NCI-H226 (cell line): ENCODE data around the gene TTLL11.
"Not testable (repeated sequence)": the region's sequence is repeated elsewhere in the genome, so short reads cannot be mapped to it uniquely, and the experiment has no call there.

Experiments
- DNase-seq: peaks from one replicate; pipeline ENCODE4 v3.0.0-alpha.2; 2015

Gene TTLL11

DNA sequence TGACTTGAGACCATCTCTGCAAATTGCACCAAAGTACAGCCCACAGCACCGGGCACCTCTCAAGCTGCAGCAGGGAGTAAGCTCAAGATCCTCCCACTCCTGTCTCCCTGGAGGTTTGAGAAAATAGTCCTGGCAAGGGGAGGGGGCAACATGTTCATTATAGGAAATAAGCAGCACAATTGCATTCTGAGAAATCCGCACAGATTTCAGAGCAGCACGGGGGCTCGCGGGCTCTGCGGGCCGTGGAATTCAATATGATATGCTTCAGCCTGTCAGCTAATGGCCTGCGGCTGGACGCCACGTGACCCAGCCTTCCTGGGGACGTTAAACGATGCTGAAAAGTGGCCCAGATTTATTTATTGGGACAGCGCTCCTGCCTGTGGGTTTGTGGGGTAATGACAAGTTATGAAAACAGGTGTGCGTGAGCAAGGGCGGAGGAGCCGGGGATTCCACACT is 285.3 kb downstream of the TTLL11 start:
- no peak for DNase-seq

DNA sequence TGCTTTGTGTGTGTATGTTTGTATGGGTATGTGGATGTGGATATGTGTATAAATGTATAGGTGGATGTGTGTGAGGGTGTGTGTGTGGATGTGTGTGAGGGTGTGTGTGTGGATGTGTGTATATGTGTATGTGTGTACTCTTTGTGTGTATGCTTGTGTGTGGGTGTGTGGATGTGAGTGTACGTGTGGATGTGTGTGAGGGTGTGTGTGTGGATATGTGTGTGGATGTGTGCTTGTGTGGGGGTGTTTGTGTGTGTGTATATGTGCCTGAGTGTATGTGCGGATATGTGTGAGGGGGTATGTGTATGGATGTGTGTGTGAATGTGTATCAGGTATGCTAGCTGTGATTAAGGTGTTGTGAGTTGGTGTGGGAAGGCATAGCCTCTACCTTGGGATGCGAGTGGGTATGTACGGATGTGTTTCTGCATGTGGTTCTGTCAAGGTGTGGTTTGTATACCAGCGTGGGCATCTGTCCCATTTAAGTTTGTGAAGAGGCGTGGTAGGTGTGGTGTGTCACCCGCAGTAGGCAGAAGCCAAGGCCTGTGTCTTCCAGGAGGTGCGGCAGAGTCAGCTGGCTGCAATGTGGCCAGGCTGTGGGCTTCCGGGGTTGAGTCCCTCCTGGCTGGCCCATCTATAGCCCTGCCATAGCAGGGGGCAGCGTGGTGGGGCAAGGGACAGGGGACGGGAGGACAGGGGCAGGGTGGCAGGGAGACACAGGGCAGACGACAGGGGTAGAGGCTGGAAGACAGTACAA is 285.9 kb downstream of the TTLL11 start:
- no peak for DNase-seq

DNA sequence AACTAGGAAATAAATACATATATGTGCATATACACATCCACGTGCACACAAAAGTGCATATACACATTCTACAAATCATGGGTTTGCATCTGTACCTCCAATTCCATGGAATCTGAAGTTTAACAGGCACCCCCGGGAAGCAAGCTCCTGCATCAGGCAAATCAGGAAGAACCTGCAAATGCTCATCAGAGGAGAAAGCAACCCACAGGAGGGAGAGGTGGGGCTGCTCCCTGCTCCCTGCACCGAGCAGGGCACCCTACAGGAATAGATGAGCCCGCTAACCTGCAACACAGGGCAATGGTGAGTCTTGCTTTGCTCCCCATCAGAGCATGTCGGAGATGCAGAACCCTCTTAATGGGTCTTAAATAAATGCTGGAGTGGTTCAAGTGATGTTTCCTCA is 290.4 kb downstream of the TTLL11 start:
- DNase-seq = no peak

DNA sequence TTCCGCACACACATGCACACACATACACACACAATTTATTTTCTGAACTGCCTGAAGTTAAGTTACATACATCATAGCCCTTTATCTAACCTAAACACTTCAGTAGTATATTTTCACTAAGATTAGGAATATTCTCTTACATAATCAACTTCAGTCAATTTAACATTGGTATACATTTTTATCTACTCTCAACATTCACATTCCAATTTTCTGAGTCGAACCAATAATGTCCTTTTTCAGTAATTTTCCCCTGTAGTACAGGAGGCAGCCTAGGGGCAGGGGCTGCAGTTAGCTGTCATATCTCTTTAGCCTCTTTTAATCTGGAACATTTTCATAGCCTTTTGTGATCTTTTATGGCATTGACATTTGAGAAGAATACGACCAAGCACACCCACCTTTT is 291.5 kb downstream of the TTLL11 start:
- DNase-seq = no peak

DNA sequence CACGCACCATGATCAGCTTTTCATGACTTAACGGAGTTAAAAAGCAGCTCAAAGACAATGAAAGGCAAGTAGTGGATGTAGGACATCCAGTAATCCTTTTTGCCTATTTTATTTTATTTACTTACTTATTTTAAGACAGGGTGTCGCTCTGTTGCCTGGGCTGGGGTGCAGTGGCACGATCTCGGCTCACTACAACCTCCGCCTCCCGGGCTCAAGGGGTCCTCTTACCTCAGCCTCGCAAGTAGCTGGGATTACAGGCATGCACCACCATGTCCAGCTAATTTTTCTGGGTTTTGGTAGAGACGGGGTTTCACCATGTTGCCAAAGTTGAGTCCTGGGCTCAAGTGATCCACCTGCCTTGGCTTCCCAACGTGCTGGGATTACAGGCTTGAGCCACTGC is 292.7 kb downstream of the TTLL11 start:
- no peak for DNase-seq

DNA sequence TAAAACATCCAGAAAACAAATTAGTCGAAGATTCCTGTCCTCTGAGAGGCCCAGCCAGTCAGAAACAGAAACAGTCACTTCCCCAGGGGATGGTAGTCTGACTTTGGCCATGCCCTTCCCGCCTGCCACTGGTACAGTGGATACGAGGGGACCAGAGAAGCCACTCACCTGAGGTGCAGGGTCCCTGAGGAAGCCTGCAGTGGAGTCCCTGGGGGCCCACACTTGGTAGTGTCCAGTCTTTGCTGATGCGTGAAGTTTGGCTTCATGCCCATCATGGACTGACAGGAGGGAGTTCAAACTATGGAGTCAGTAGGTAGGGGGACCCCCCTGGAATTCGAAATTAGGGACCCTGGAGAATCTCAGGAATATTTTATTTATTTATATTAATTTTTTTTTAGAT is 294.2 kb downstream of the TTLL11 start:
- DNase-seq = no peak

- DNase-seq = no peak
Observed at GRCh38 chr9:121797081-121797480, 296.0 kb downstream of the TTLL11 start.

DNA sequence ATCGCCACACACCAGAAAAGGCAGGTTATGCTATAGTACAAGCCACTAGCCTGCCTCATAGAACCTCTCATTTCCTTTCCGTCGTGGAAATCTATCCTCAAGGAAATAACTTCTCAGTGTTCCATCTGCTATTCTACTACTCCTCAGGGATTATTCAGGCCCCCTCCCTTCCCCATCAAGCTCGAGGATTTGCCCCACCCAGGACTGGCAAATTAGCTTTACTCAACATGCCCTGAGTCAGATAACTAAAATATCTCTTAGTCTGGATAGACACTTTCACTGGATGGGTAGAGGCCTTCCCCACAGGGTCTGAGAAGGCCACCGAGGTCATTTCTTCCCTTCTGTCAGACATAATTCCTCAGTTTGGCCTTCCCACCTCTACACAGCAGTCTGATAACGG is 298.8 kb downstream of the TTLL11 start:
- not testable (repeated sequence) for DNase-seq

DNA sequence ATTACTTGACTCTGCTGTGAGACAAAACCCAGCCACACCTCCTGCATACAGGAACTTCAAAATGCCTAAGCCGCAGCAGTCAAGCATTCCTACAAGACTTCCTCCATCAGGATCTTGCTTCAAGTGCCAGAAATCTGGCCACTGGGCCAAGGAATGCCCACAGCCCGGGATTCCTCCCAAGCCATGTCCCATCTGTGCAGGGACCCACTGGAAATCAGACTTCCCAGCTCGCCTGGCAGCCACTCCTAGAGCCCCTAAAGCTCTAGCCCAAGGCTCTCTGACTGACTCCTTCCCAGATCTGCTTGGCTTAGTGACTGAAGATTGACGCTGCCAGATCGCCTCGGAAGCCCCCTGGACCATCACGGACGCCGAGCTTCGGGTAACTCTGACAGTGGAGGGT is 300.6 kb downstream of the TTLL11 start:
- DNase-seq = not testable (repeated sequence)

DNA sequence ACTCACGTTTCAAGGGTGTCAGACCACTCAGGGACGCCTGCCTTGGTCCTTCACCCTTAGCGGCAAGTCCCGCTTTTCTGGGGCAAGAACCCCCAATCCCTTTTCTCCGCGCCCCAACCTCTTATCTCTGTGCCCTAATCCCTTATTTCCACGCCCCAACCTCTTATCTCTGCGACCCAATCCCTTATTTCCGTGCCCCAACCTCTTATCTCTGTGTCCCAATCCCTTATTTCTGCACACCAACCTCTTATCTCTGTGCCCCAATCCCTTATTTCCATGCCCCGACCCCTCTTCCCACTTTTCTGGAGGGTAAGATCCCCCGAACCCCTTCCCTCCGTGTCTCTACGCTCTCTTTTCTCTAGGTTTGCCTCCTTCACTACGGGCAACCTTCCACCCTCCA is 302.3 kb downstream of the TTLL11 start:
- no peak for DNase-seq

GRCh38 chr9:121788686-121789366 is 304.3 kb downstream of the TTLL11 start:
- DNase-seq = no peak

DNA sequence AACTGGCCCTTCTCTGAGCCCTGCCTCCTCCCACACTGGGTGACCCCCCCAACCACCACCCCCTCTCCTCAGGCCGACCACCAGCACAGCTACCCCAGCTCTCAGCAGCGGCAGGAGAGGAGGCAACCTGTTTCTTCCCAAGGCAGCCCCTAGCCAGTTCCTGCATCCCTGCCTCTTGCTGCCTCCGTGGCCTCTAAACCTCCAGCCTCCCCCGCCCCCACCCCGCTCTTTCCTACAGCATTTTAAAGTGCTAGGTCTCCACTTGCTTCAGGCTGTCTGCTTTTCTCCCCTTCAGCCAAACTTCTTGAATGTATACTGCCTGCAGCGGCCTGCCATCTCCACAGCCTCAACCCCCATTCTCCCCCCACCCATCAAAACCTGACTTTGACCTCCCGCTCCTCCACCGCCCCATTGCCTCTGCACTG is 306.1 kb downstream of the TTLL11 start:
- DNase-seq = no peak

- DNase-seq = no peak
Observed at GRCh38 chr9:121786543-121786948, 306.6 kb downstream of the TTLL11 start.

DNA sequence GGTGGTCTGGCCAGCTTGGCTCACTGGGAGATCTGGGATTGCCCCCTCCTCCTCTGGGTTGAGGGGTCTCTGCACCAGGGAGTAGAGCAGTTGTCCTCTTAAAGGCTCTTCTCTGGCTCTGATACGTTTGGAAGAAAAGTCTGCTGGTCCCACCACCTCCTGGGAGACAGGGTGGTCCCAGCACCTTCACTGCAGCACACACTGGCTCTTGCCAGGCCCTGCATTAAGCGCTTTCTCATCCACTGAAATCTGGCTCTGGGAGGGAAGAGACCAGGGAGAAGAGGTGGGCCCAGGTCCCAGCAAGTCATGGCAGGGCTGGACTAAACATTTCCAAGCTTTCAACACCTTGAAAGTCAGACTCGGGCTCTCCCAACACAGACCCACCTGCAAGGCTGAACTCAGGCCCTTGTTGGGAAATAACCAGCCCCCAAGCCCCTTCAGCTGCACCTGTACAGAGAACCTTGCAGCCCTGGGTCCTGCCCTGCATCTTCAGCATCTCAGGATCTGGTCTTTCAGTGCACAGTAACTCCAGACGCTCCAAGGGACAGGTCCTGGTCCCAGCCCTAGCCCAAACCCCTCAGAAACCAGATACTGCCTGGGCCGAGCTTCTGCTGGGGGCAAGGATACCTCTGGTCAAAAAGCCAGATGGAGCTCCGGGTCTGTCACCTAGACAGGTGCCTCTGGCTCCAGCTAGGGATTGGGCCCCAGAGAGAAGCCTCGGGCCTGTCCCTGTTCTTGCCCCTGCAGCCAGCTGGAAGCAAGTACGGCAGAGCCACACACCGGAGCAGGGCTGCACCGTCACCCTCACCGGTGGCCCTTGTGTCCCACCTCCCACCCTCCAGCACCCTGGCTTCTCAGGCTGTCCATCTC is 307.2 kb downstream of the TTLL11 start:
- no peak for DNase-seq

DNA sequence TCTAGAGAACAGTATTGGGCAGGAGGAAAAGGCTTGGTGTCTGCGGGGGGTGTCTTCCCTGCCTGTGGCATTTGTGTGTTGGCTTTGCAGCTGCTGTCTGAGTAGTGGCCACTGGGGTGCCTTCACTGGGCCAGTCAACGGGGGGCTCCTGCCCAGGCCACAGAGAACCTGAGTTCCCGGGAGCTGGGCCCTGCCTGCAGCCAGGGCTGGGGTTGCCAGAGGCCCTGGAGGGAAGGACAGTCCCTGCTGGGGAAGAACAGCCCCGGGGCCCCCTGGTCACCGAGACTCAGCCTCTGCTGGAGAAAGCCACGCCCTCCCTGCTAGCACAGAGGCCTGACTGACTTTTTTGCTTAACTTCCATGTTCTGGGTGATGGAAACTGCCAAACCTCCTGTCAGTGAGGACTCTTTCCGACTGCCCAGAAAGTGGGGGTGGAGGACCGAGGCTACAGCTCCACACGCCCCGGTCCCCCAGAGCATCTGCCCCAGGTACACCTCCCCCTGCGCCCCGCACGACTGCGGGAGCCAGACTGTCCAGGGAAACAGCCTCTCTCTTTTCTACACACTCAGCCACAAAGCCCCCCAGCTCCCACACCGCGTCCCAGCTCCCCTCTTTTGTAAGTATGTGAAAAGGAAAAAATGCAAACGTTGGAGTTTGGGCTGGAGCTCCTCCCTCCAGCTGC is 308.2 kb downstream of the TTLL11 start:
- no peak for DNase-seq

GRCh38 chr9:121783521-121784507 is 309.3 kb downstream of the TTLL11 start:
- DNase-seq = no peak

- DNase-seq = no peak
Observed at GRCh38 chr9:121783111-121783510, 310.0 kb downstream of the TTLL11 start.

- DNase-seq = no peak
Observed at GRCh38 chr9:121782514-121783110, 310.5 kb downstream of the TTLL11 start.

DNA sequence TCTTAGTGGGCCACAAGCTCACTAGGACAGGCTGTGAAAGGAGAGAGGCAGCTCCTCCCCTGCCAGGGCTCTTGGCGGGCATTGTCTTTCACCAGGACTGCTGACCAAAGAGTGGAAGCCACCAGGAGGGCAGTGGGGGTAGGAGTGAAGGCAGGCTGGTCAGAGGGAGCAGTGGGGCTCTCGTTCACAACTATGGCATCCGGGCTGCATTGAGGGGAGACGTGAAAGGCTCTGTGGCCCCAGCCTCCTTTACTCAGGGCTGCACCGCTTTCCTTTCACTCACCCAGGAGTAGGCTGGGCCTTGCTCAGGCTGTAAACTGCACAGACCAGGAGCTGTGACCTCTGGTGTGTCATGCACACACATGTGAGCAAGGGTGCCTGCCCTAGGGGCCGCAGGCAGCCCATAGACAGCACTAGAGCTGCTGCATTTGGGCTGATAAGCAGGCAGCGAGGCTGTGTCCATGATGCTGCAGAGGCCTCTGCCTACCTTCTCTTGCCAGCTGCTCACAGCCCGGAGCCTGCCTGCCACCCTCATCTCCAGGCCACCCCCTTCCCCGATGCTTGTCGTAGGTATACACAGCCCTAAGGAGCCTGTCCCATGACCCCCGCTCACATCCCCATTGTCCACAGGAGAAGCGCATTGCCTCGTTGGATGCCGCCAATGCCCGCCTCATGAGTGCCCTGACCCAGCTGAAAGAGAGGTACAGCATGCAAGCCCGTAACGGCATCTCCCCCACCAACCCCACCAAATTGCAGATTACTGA is 311.2 kb downstream of the TTLL11 start:
- DNase-seq = no peak

- DNase-seq = no peak
Observed at GRCh38 chr9:121781145-121781548, 312.0 kb downstream of the TTLL11 start.
